Activated T-cell treated with anti-CD3 and anti-CD28 coated beads, Interleukin-2, amount 50 U/mL, for 24 hours (primary cell): ENCODE measurements around the gene XK.
A peak's percentile ranks its signal among the peaks of the same experiment; 100 is the strongest.

Source experiments
- DNase-seq: peaks from one replicate; pipeline ENCODE4 v3.0.0-alpha.2; 2020
- H3K27ac Mint-ChIP-seq: 2 replicates; pipeline ENCODE4 v1.8.0; 2020; ENCODE audit warnings: mild to moderate bottlenecking, mixed read lengths
- H3K27me3 Mint-ChIP-seq: 2 replicates; pipeline ENCODE4 v1.8.0; 2020; ENCODE audit warnings: mixed read lengths
- H3K36me3 Mint-ChIP-seq: 2 replicates; pipeline ENCODE4 v1.8.0; 2020; ENCODE audit warnings: low read depth, mixed read lengths
- H3K4me1 Mint-ChIP-seq: 2 replicates; pipeline ENCODE4 v1.8.0; 2020; ENCODE audit warnings: low read depth, mixed read lengths
- H3K4me3 Mint-ChIP-seq: 2 replicates; pipeline ENCODE4 v1.8.0; 2020; ENCODE audit warnings: mild to moderate bottlenecking, moderate library complexity, mixed read lengths
- H3K9me3 Mint-ChIP-seq: 2 replicates; pipeline ENCODE4 v1.8.0; 2020; ENCODE audit warnings: mixed read lengths

The XK gene

GRCh38 chrX:37666516-37666915 lies 19.1 kb upstream of the XK start:
- Mint-ChIP-seq H3K27ac (no peak overlapping the region), H3K36me3 (no peaks in the 10 kb centered on the region), H3K4me3 (no peak overlapping the region), H3K9me3 (no peaks in the 10 kb centered on the region), H3K27me3 (peaks cover 18% of the 10 kb centered on the region), H3K4me1 (no peaks in the 10 kb centered on the region)
- no peak for DNase-seq

- H3K27ac Mint-ChIP-seq = no peak overlapping the region
- H3K36me3 Mint-ChIP-seq = no peaks in the 10 kb centered on the region
- H3K27me3 Mint-ChIP-seq = peaks cover 14% of the 10 kb centered on the region
- H3K4me3 Mint-ChIP-seq = no peak overlapping the region
- DNase-seq = no peak
- H3K4me1 Mint-ChIP-seq = no peaks in the 10 kb centered on the region
- H3K9me3 Mint-ChIP-seq = no peaks in the 10 kb centered on the region
These were observed 18.4 kb upstream of the XK start for GRCh38 chrX:37667141-37667540.

DNA sequence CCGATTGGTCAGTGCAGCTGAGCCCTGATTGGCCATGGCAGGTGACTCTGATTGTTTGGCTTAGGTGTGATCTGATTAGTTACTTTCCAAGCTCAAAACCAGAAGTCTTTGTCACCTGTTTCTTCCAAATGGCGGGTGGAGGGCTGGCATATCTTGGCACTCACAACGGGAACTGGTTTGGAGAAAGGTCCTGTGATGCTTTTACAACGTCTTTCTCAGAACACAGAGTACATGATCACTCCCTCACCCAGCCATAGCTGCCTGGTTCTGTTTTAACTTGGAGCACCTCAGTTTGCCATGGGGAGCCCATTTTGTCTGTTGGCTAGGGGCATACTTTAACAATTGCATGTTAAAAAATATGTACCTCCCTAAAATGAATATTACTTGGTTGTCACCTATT lies 13.0 kb upstream of the XK start:
- no peak overlapping the region for H3K27ac Mint-ChIP-seq
- no peak overlapping the region for H3K4me3 Mint-ChIP-seq
- peaks cover 22% of the 10 kb centered on the region for H3K27me3 Mint-ChIP-seq
- peaks cover 1% of the 10 kb centered on the region for H3K4me1 Mint-ChIP-seq
- H3K36me3 Mint-ChIP-seq = no peaks in the 10 kb centered on the region
- DNase-seq = no peak
- no peaks in the 10 kb centered on the region for H3K9me3 Mint-ChIP-seq

- Mint-ChIP-seq H3K4me1 (peaks cover 5% of the 10 kb centered on the region), H3K27ac (no peak overlapping the region), H3K9me3 (no peaks in the 10 kb centered on the region), H3K4me3 (no peak overlapping the region), H3K27me3 (peaks cover 35% of the 10 kb centered on the region), H3K36me3 (no peaks in the 10 kb centered on the region)
- DNase-seq = no peak
These were observed 8.8 kb upstream of the XK start for GRCh38 chrX:37676811-37677210.

DNA sequence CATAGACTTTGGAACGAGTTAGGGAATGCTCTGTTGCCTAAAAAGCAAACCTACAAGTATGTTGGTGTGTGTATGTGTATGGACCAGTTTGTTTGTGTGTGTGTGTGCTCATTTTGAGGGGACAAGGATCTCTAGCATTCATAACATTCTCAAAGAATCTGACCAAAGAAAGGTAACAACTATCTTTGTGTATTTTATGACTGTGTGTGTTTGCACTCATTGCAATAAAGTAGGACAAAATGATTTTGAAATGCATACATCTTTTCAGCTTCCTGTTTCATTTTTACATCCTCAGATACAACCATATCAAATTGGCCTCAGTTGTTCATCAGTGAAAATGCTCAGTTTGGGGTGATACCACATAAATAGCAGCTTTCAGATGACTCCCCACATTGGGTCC lies 8.3 kb upstream of the XK start:
- Mint-ChIP-seq H3K4me1 (peaks cover 5% of the 10 kb centered on the region), H3K27me3 (peaks cover 34% of the 10 kb centered on the region), H3K4me3 (no peak overlapping the region), H3K9me3 (no peaks in the 10 kb centered on the region), H3K36me3 (no peaks in the 10 kb centered on the region), H3K27ac (no peak overlapping the region)
- DNase-seq = no peak

DNA sequence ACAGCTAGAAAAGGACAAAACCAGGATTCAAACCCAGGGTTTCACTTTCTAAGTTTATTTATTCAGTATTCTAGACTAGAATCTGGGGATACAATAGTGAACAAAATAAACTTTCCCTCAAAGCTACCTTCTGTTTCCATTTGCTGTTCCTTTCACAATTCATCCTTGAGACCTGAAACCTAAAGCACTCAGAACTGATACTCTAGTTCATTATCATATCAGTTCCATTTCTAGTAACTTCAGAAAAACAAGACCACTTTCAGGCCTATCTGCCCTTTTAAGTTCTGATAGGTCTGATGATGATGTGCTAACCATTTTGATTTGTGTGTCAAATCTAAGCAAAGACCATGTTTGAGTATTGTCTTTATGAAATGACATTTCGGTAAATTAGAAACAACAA lies 7.8 kb upstream of the XK start:
- H3K27me3 Mint-ChIP-seq = peaks cover 34% of the 10 kb centered on the region
- H3K36me3 Mint-ChIP-seq = no peaks in the 10 kb centered on the region
- H3K27ac Mint-ChIP-seq = no peak overlapping the region
- H3K4me3 Mint-ChIP-seq = no peak overlapping the region
- DNase-seq = no peak
- peaks cover 5% of the 10 kb centered on the region for H3K4me1 Mint-ChIP-seq
- H3K9me3 Mint-ChIP-seq = no peaks in the 10 kb centered on the region

DNA sequence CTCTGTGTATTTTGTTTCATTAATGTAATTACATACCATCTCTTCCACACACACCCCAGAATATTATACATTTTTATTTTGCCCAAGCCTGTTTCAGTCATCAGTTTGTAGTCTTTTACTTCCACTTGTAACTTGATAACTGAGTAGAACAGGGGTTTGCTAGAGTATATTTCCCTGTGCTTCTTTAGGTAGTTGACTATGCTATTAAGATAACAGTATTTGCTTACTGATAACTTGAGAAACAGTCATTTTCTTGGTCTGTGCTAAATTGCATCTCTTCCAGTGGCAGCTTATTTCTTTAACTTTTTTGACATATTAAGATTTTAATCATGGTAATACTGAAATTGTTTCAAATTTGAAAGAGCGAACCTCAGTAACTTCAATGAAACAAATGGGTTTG lies 7.0 kb upstream of the XK start:
- Mint-ChIP-seq H3K4me3 (no peak overlapping the region), H3K4me1 (peaks cover 5% of the 10 kb centered on the region), H3K27ac (no peak overlapping the region), H3K9me3 (no peaks in the 10 kb centered on the region), H3K27me3 (peaks cover 35% of the 10 kb centered on the region), H3K36me3 (no peaks in the 10 kb centered on the region)
- DNase-seq = no peak

DNA sequence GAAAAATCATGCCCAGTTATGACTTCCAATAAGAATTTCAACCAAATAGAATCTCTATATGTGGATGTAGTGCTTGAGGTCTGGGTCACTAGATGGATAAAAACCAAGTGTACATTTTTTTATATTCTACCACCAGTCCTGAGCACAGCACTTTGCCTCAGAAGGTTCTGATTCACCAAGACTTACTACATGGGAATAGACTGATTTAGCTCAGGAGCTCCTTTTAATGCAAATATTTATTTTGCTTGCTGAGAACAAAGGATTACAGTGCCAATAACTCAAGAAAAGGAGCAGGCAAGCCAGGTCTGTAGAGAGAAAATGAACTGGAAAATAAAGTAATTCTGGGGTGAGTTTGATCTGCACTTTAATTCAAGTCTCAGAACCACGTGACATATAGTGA lies 6.4 kb upstream of the XK start:
- peaks cover 35% of the 10 kb centered on the region for H3K27me3 Mint-ChIP-seq
- H3K27ac Mint-ChIP-seq = no peak overlapping the region
- H3K4me3 Mint-ChIP-seq = no peak overlapping the region
- peaks cover 5% of the 10 kb centered on the region for H3K4me1 Mint-ChIP-seq
- no peaks in the 10 kb centered on the region for H3K36me3 Mint-ChIP-seq
- H3K9me3 Mint-ChIP-seq = no peaks in the 10 kb centered on the region
- DNase-seq = no peak

- DNase-seq = no peak
- no peaks in the 10 kb centered on the region for H3K9me3 Mint-ChIP-seq
- H3K4me1 Mint-ChIP-seq = peaks cover 5% of the 10 kb centered on the region
- no peaks in the 10 kb centered on the region for H3K36me3 Mint-ChIP-seq
- peaks cover 41% of the 10 kb centered on the region for H3K27me3 Mint-ChIP-seq
- no peak overlapping the region for H3K27ac Mint-ChIP-seq
- H3K4me3 Mint-ChIP-seq = no peak overlapping the region
These were observed 5.7 kb upstream of the XK start for GRCh38 chrX:37679888-37680287.

DNA sequence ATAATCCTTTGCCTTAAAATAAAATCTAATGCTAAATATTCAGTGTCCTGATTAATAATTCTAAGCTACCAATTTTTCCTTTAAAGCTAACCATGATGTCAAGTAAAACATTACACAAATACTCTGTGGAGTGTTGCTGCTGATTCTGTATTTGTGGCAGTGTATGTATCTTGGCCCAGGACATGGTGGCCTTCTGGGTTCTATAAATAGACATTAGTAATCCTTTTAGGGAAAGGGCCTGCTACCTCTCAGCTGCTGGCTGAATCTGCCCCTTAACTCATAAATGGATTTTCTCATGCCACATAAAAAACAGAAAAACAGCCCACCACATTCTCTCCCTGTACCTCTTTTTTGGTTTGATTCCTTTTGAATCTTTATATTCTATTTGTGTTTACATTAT lies 1.2 kb upstream of the XK start:
- Mint-ChIP-seq H3K9me3 (no peaks in the 10 kb centered on the region), H3K36me3 (no peaks in the 10 kb centered on the region), H3K4me3 (no peak overlapping the region), H3K27ac (no peak overlapping the region), H3K4me1 (peaks cover 6% of the 10 kb centered on the region), H3K27me3 (peaks cover 44% of the 10 kb centered on the region)
- DNase-seq = no peak

DNA sequence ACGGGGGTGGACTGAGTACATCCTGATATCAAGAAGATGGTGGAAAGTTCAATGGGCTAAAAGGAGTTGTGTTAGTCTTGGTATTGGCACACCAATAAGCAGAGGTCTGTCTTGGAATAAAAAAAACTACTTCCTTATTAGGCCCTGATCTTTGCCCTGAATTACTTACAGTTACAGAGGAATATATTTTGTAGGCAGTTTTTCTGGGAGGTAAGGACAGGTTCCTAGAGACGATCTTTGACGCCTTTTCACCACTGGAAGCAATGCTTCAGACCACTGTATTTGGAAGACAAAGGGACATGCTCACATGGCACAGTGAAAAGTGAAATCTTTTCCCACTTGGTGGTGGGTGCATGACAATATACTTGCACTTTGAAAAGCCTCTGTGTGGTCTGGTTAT lies 618 bp upstream of the XK start:
- no peak for DNase-seq
- Mint-ChIP-seq H3K9me3 (no peaks in the 10 kb centered on the region), H3K4me3 (no peak overlapping the region), H3K4me1 (peaks cover 6% of the 10 kb centered on the region), H3K27me3 (peaks cover 40% of the 10 kb centered on the region), H3K36me3 (no peaks in the 10 kb centered on the region), H3K27ac (no peak overlapping the region)

GRCh38 chrX:37686369-37686995 lies 891 bp downstream of the XK start:
- Mint-ChIP-seq H3K36me3 (no peaks in the 10 kb centered on the region), H3K4me3 (peak overlapping the region; percentile 62), H3K27me3 (peaks cover 37% of the 10 kb centered on the region), H3K9me3 (no peaks in the 10 kb centered on the region), H3K4me1 (peaks cover 6% of the 10 kb centered on the region), H3K27ac (no peak overlapping the region)
- DNase-seq = no peak

- no peaks in the 10 kb centered on the region for H3K36me3 Mint-ChIP-seq
- H3K4me3 Mint-ChIP-seq = no peak overlapping the region
- no peak overlapping the region for H3K27ac Mint-ChIP-seq
- peaks cover 34% of the 10 kb centered on the region for H3K27me3 Mint-ChIP-seq
- no peaks in the 10 kb centered on the region for H3K9me3 Mint-ChIP-seq
- DNase-seq = no peak
- H3K4me1 Mint-ChIP-seq = peaks cover 6% of the 10 kb centered on the region
These were observed 1.4 kb downstream of the XK start for GRCh38 chrX:37686996-37687395.

- Mint-ChIP-seq H3K27me3 (peaks cover 32% of the 10 kb centered on the region), H3K27ac (no peak overlapping the region)
These were observed 4.5 kb downstream of the XK start for GRCh38 chrX:37690119-37690518.

DNA sequence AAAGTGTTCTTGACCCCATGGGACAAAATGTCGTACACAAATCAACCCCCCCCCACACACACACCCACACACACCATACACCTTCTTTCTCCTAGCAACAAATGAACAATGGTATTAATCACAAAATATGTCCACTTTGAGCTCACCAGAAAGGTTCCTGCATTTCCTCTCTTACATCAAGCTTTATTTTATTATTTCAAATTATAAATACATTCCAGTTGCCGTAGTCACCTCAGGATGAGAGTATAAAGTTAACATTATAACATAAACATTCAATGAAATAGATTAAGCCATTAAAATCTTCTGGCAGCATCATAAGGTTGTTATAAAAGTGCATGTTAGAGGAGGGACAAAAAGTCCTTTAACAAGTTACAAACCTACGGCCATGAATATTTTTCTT lies 7.3 kb downstream of the XK start:
- H3K4me3 Mint-ChIP-seq = no peak overlapping the region
- no peaks in the 10 kb centered on the region for H3K9me3 Mint-ChIP-seq
- H3K27ac Mint-ChIP-seq = no peak overlapping the region
- H3K4me1 Mint-ChIP-seq = no peaks in the 10 kb centered on the region
- H3K27me3 Mint-ChIP-seq = peaks cover 25% of the 10 kb centered on the region
- no peaks in the 10 kb centered on the region for H3K36me3 Mint-ChIP-seq
- DNase-seq = no peak

More at GRCh38 chrX:37690119-37690518, 4.5 kb downstream of the XK start:
- DNase-seq = no peak
- H3K9me3 Mint-ChIP-seq = no peaks in the 10 kb centered on the region
- peaks cover 6% of the 10 kb centered on the region for H3K4me1 Mint-ChIP-seq
- no peaks in the 10 kb centered on the region for H3K36me3 Mint-ChIP-seq
- H3K4me3 Mint-ChIP-seq = no peak overlapping the region

GRCh38 chrX:37697169-37697760 lies 11.7 kb downstream of the XK start:
- Mint-ChIP-seq H3K9me3 (no peaks in the 10 kb centered on the region), H3K27ac (no peak overlapping the region), H3K4me1 (no peaks in the 10 kb centered on the region), H3K4me3 (no peak overlapping the region), H3K36me3 (no peaks in the 10 kb centered on the region), H3K27me3 (peaks cover 24% of the 10 kb centered on the region)
- no peak for DNase-seq
